HCT116 (cell line): Measurements from ENCODE around the gene DCAF10. TPM values are rescaled to one million over a fixed set of nuclear protein-coding genes. Genes with fewer than 3 reads are reported as not detected.

ENCODE experiments used
- ATAC-seq: fragments of 200-7000 bp; cut with Tn5 transposase; 2 replicates; pipeline ENCODE4 v1.9.1; 2020; ENCODE audit warnings: mild to moderate bottlenecking, moderate library complexity
- BruUV-seq: library from RNA; stranded (reverse); fragments of 400-500 nt; replicated peaks from 2 replicates; lab custom pipeline; 2021; lab: Mats Ljungman, UMichigan
- CTCF ChIA-PET: fragments of 300-600 bp; sonication (Branson Sonifier 250); formaldehyde crosslinking; loops from one replicate; lab custom pipeline; 2021; ENCODE audit warnings: antibody characterized with exemption; lab: Charles Lee
- POLR2A ChIA-PET: fragments of 300-600, 350-600 bp; sonication (Branson Sonifier 250); formaldehyde crosslinking; loops from one replicate; lab custom pipeline; 2021; ENCODE audit warnings: antibody characterized with exemption; lab: Charles Lee
- RAD21 ChIA-PET, 2 experiments: fragments of 300-600 bp; sonication (Branson Sonifier 250); formaldehyde crosslinking; loops; one replicate each; lab custom pipeline; 2023; ENCODE audit warnings: low total read pairs in 2 of 2; ENCODE audit not compliant: uncharacterized antibody in 2 of 2, unreplicated experiment in 2 of 2, low non-redundant PET in 1 of 2; lab: Charles Lee
- DNase-seq: peaks from one replicate; pipeline ENCODE4 v3.0.0-alpha.2; 2010; ENCODE audit warnings: low read depth, low spot score
- H2AFZ ChIP-seq: fragments of 200-600 bp; shearing (Covaris generic), sonication (generic); 2 replicates; pipeline ENCODE4 v1.6.1; 2017; ENCODE audit warnings: low read depth, mixed run types, mixed read lengths, antibody characterized with exemption, low read length; ENCODE audit not compliant: poor library complexity, severe bottlenecking
- H3K27ac ChIP-seq: 2 replicates; pipeline ENCODE4 v1.5.1; 2012; ENCODE audit warnings: low read depth, low read length
- H3K27me3 ChIP-seq: fragments of 200-600 bp; sonication (generic); 2 replicates; pipeline ENCODE4 v1.6.1; 2016; ENCODE audit warnings: mixed run types, low read length, mixed read lengths; ENCODE audit not compliant: insufficient read depth
- H3K36me3 ChIP-seq, 2 experiments: fragments of 200-500 bp in 1 of 2; fragments of 200-600 bp in 1 of 2; sonication (Bioruptor generic) in 1 of 2; sonication (generic) in 1 of 2; 2 replicates each; pipeline versions ENCODE4 v1.5.1 to v1.6.1; 2014 to 2016; ENCODE audit warnings: low read length in 2 of 2, inconsistent platforms in 1 of 2, mixed read lengths in 1 of 2, mixed run types in 1 of 2; ENCODE audit not compliant: insufficient read depth in 2 of 2, control insufficient read depth in 1 of 2
- H3K4me1 ChIP-seq, 2 experiments: fragments of 200-600 bp in 1 of 2; sonication (generic) in 1 of 2; 2 replicates each; pipeline versions ENCODE4 v1.5.1 to v1.6.1; 2012 to 2017; ENCODE audit warnings: low read length in 2 of 2, inconsistent platforms in 1 of 2, mild to moderate bottlenecking in 1 of 2, mixed read lengths in 1 of 2, mixed run types in 1 of 2, moderate library complexity in 1 of 2; ENCODE audit not compliant: insufficient read depth in 2 of 2, control insufficient read depth in 1 of 2
- H3K4me2 ChIP-seq: fragments of 200-600 bp; sonication (generic); 2 replicates; pipeline ENCODE4 v1.6.1; 2017; ENCODE audit warnings: mixed run types, low read length, mixed read lengths
- H3K4me3 ChIP-seq, 2 experiments: fragments of 200-600 bp in 1 of 2; sonication (generic) in 1 of 2; replicated peaks in 1 of 2; 2 replicates each; pipeline ENCODE4 v1.5.1; 2011 to 2016; ENCODE audit warnings: low read length in 2 of 2, control low read depth in 1 of 2, low read depth in 1 of 2, mild to moderate bottlenecking in 1 of 2, mixed read lengths in 1 of 2, mixed run types in 1 of 2
- H3K79me2 ChIP-seq: fragments of 200-600 bp; sonication (generic); 2 replicates; pipeline ENCODE4 v1.6.1; 2017; ENCODE audit warnings: mild to moderate bottlenecking, mixed run types, low read length, moderate library complexity, mixed read lengths; ENCODE audit not compliant: insufficient read depth
- H3K9ac ChIP-seq: fragments of 200-600 bp; sonication (generic); 2 replicates; pipeline ENCODE4 v1.6.1; 2016; ENCODE audit warnings: low read length, mixed read lengths
- H3K9me2 ChIP-seq: fragments of 200-600 bp; sonication (generic), shearing (Covaris generic); 2 replicates; pipeline ENCODE4 v1.6.1; 2017; ENCODE audit warnings: mixed run types, mild to moderate bottlenecking, moderate library complexity; ENCODE audit not compliant: insufficient read depth
- H3K9me3 ChIP-seq, 2 experiments: fragments of 200-500 bp in 1 of 2; fragments of 200-600 bp in 1 of 2; sonication (Bioruptor generic) in 1 of 2; sonication (generic) in 1 of 2; 2 replicates each; pipeline ENCODE4 v1.6.1; 2014 to 2017; ENCODE audit warnings: low read length in 2 of 2, mixed read lengths in 2 of 2, inconsistent platforms in 1 of 2, low read depth in 1 of 2, mild to moderate bottlenecking in 1 of 2, mixed run types in 1 of 2, moderate library complexity in 1 of 2; ENCODE audit not compliant: control insufficient read depth in 1 of 2, insufficient read depth in 1 of 2
- H4K20me1 ChIP-seq: fragments of 200-600 bp; sonication (generic), shearing (Covaris generic); 2 replicates; pipeline ENCODE4 v1.6.1; 2017; ENCODE audit warnings: mixed run types, mild to moderate bottlenecking, moderate library complexity; ENCODE audit not compliant: insufficient read depth
- EGR1 ChIP-seq: IDR thresholded peaks from 2 replicates; pipeline ENCODE4 v1.6.1; 2012; ENCODE audit warnings: low read depth
- RAD21 ChIP-seq: IDR thresholded peaks from 2 replicates; pipeline ENCODE4 v1.6.1; 2012; ENCODE audit warnings: low read depth, mild to moderate bottlenecking
- SP1 ChIP-seq: IDR thresholded peaks from 2 replicates; pipeline ENCODE4 v1.6.1; 2012; ENCODE audit warnings: low read depth
- SRF ChIP-seq: IDR thresholded peaks from 2 replicates; pipeline ENCODE4 v1.6.1; 2012; ENCODE audit warnings: low read depth
- TCF7L2 ChIP-seq: IDR thresholded peaks from 2 replicates; pipeline ENCODE4 v1.7.0; 2011; ENCODE audit warnings: borderline replicate concordance, inconsistent platforms; ENCODE audit not compliant: insufficient read depth, insufficient read length; ENCODE audit errors: extremely low read depth
- ZFX ChIP-seq: fragments of 450-650 bp; IDR thresholded peaks from 2 replicates; pipeline ENCODE4 v1.6.1; 2017
- intact Hi-C: fragments of 100-400 bp; cut with micrococcal nuclease; formaldehyde crosslinking; loops from 2 replicates; pipeline ENCODE4 v1.10.0; 2022
- total RNA-seq: library from RNA; stranded (reverse); gene quantifications from one replicate; pipeline ENCODE4 v1.2.1, GENCODE V29; 2021; ENCODE audit not compliant: unreplicated experiment
- TF ChIP-seq, protein P1 (sequence below), 3 experiments: fragments of 200-600 bp in 1 of 3; sonication (generic) in 1 of 3; IDR thresholded peaks in 2 of 3; conservative IDR thresholded peaks in 1 of 3; 2 replicates each; pipeline ENCODE4 v1.5.1; 2012 to 2017; ENCODE audit warnings: low read depth in 2 of 3, low read length in 2 of 3, antibody characterized with exemption in 1 of 3, borderline replicate concordance in 1 of 3, control low read depth in 1 of 3, mild to moderate bottlenecking in 1 of 3, mixed read lengths in 1 of 3, mixed run types in 1 of 3, moderate library complexity in 1 of 3; ENCODE audit not compliant: insufficient read depth in 1 of 3
- TF ChIP-seq, protein P2 (sequence below): IDR thresholded peaks from 2 replicates; pipeline ENCODE4 v1.6.1; 2012
- TF ChIP-seq, protein P3 (sequence below): IDR thresholded peaks from 2 replicates; pipeline ENCODE4 v1.6.1; 2011; ENCODE audit warnings: mild to moderate bottlenecking, low read length, moderate library complexity; ENCODE audit not compliant: insufficient replicate concordance; ENCODE audit errors: extremely low read depth
- TF ChIP-seq, protein P4 (sequence below): IDR thresholded peaks from 2 replicates; pipeline ENCODE4 v1.6.1; 2012; ENCODE audit warnings: low read depth
- TF ChIP-seq, protein P5 (sequence below): IDR thresholded peaks from 2 replicates; pipeline ENCODE4 v1.6.1; 2012

DCAF10 gene
- total RNA-seq, 1 experiment from 2014 or later, result 20.6 TPM

DNA sequence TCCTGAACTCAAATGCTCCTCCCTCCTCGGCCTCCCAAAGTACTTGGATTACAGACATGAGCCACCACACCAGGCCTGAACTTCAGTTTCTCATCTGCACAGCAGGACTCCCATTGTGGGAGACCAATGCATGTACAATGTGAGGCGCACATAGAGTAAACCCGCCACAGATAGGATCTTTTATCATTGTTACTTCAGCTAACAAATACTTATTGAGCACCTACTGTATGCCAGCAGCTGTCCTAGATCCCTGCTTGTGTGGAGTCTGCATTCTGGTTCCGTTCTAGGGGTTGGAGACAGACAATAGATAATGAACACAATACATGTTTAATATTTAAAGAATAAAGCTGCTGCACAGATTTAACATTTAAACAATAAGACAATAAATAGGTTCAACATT is 109.7 kb downstream of the DCAF10 start:
- peaks cover 0 to 5% of the 10 kb centered on the region in 2 experiments; a peak in 1 of 4 replicates for H3K4me1 ChIP-seq
- no peak overlapping the region for H3K4me3 ChIP-seq
- ATAC-seq (no peak), DNase-seq (no peak)
- H3K79me2 ChIP-seq, result no peaks in the 10 kb centered on the region
- BruUV-seq, result no TSS peak
- ChIA-PET CTCF (no interaction called here), POLR2A (no interaction called here), RAD21 (no interaction called here)
- H3K9ac ChIP-seq, result no peak overlapping the region
- no peak for TF ChIP-seq EGR1
- intact Hi-C loops, result loop anchor here (5.0 kb wide), 1 partner anchor 42 kb away; no protein-coding TSS in a partner anchor
- no peak overlapping the region for H3K27ac ChIP-seq
- H2AFZ ChIP-seq, result no peak overlapping the region
- no peaks in the 10 kb centered on the region for H4K20me1 ChIP-seq
- H3K9me3 ChIP-seq, result no peaks in the 10 kb centered on the region
- no peaks in the 10 kb centered on the region for H3K27me3 ChIP-seq
- no peaks in the 10 kb centered on the region for H3K36me3 ChIP-seq
- no peak overlapping the region for H3K4me2 ChIP-seq
- no peaks in the 10 kb centered on the region for H3K9me2 ChIP-seq

DNA sequence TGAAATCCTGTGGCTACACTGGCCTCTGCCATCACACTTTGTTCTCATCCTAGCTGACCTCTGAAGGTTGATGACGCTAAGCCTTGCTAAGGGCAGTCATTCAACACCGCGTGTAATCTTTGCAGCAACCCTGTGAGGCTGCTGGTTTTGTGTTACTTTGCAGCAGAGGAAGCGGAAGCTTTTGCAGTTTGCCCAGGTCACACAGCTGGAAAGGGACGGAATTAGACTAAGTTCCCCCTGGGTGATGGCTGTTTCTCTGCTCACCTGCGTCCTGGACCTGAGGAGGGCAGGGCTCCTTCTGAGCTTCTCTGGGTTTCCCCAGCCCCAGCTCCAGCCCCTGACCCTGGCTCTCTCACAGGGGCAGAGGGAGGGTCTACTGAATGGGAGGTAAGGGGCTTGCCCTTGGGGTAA is 110.7 kb downstream of the DCAF10 start:
- CTCF ChIA-PET, result interaction anchor here (4.9 kb wide), 1 partner anchor 352 kb away, joined by 54 read pairs; no protein-coding TSS in a partner anchor
- Histone ChIP-seq H3K9ac (no peak overlapping the region), H3K4me1 (peaks cover 0 to 5% of the 10 kb centered on the region in 2 experiments; a peak in 1 of 4 replicates), H3K9me3 (no peaks in the 10 kb centered on the region), H3K9me2 (no peaks in the 10 kb centered on the region), H3K79me2 (no peaks in the 10 kb centered on the region), H3K4me2 (no peak overlapping the region), H3K4me3 (no peak overlapping the region), H2AFZ (no peak overlapping the region), H4K20me1 (no peaks in the 10 kb centered on the region), H3K27ac (no peak overlapping the region), H3K36me3 (no peaks in the 10 kb centered on the region), H3K27me3 (no peaks in the 10 kb centered on the region)
- ATAC-seq (no peak), DNase-seq (no peak)
- intact Hi-C loops, result loop anchor here (5.0 kb wide), 1 partner anchor 41 kb away; no protein-coding TSS in a partner anchor
- RAD21 ChIA-PET, result no interaction called here
- BruUV-seq, result no TSS peak
- POLR2A ChIA-PET, result no interaction called here
- TF ChIP-seq, protein P1, sequence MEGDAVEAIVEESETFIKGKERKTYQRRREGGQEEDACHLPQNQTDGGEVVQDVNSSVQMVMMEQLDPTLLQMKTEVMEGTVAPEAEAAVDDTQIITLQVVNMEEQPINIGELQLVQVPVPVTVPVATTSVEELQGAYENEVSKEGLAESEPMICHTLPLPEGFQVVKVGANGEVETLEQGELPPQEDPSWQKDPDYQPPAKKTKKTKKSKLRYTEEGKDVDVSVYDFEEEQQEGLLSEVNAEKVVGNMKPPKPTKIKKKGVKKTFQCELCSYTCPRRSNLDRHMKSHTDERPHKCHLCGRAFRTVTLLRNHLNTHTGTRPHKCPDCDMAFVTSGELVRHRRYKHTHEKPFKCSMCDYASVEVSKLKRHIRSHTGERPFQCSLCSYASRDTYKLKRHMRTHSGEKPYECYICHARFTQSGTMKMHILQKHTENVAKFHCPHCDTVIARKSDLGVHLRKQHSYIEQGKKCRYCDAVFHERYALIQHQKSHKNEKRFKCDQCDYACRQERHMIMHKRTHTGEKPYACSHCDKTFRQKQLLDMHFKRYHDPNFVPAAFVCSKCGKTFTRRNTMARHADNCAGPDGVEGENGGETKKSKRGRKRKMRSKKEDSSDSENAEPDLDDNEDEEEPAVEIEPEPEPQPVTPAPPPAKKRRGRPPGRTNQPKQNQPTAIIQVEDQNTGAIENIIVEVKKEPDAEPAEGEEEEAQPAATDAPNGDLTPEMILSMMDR (IDR thresholded peaks at IDR 0.05 in 2 of 3, conservative IDR thresholded peaks at IDR 0.05 in 1 of 3; ENCODE audit: borderline replicate concordance in 1 of 3, insufficient read depth in 1 of 3, low read depth in 2 of 3, low read length in 2 of 3), result no peak
- TF ChIP-seq RAD21, result no peak
- TF ChIP-seq TCF7L2, result no peak
- TF ChIP-seq, protein P2, sequence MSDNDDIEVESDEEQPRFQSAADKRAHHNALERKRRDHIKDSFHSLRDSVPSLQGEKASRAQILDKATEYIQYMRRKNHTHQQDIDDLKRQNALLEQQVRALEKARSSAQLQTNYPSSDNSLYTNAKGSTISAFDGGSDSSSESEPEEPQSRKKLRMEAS, result no peak
- TF ChIP-seq SRF, result no peak
- TF ChIP-seq, protein P3, sequence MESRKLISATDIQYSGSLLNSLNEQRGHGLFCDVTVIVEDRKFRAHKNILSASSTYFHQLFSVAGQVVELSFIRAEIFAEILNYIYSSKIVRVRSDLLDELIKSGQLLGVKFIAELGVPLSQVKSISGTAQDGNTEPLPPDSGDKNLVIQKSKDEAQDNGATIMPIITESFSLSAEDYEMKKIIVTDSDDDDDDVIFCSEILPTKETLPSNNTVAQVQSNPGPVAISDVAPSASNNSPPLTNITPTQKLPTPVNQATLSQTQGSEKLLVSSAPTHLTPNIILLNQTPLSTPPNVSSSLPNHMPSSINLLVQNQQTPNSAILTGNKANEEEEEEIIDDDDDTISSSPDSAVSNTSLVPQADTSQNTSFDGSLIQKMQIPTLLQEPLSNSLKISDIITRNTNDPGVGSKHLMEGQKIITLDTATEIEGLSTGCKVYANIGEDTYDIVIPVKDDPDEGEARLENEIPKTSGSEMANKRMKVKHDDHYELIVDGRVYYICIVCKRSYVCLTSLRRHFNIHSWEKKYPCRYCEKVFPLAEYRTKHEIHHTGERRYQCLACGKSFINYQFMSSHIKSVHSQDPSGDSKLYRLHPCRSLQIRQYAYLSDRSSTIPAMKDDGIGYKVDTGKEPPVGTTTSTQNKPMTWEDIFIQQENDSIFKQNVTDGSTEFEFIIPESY, result no peak
- TF ChIP-seq ZFX, result no peak
- TF ChIP-seq, protein P4, sequence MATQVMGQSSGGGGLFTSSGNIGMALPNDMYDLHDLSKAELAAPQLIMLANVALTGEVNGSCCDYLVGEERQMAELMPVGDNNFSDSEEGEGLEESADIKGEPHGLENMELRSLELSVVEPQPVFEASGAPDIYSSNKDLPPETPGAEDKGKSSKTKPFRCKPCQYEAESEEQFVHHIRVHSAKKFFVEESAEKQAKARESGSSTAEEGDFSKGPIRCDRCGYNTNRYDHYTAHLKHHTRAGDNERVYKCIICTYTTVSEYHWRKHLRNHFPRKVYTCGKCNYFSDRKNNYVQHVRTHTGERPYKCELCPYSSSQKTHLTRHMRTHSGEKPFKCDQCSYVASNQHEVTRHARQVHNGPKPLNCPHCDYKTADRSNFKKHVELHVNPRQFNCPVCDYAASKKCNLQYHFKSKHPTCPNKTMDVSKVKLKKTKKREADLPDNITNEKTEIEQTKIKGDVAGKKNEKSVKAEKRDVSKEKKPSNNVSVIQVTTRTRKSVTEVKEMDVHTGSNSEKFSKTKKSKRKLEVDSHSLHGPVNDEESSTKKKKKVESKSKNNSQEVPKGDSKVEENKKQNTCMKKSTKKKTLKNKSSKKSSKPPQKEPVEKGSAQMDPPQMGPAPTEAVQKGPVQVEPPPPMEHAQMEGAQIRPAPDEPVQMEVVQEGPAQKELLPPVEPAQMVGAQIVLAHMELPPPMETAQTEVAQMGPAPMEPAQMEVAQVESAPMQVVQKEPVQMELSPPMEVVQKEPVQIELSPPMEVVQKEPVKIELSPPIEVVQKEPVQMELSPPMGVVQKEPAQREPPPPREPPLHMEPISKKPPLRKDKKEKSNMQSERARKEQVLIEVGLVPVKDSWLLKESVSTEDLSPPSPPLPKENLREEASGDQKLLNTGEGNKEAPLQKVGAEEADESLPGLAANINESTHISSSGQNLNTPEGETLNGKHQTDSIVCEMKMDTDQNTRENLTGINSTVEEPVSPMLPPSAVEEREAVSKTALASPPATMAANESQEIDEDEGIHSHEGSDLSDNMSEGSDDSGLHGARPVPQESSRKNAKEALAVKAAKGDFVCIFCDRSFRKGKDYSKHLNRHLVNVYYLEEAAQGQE, result no peak
- TF ChIP-seq SP1, result no peak
- TF ChIP-seq, protein P5, sequence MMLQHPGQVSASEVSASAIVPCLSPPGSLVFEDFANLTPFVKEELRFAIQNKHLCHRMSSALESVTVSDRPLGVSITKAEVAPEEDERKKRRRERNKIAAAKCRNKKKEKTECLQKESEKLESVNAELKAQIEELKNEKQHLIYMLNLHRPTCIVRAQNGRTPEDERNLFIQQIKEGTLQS, result no peak
